ENCODE measurements around the gene ZBP1. TPM values are rescaled to one million over a fixed set of nuclear protein-coding genes. Genes with fewer than 3 reads are reported as not detected.

ZBP1 gene
- total RNA-seq, 1 experiment from 2014 or later = not detected

DNA sequence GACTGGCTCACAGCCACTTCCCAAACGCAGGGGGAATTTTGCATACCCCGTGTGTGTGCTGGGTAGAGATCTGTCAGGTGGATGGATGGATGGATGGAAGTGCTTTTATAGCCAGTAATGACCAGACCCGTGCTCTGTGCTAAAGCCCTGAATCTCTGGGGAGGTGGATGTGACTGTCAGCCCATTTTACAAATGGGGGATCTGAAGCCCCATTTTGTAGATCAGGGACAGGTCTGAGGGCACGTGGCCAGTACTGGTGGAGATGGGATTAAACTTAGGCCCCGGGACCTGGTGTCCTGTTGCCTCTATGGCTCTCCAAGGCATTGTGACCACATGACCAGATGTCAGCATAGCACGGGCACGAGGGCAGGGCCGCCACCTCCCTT lies 38.2 kb upstream of the ZBP1 start:
- DNase-seq (ENCODE audit: low spot score) = no peak

DNA sequence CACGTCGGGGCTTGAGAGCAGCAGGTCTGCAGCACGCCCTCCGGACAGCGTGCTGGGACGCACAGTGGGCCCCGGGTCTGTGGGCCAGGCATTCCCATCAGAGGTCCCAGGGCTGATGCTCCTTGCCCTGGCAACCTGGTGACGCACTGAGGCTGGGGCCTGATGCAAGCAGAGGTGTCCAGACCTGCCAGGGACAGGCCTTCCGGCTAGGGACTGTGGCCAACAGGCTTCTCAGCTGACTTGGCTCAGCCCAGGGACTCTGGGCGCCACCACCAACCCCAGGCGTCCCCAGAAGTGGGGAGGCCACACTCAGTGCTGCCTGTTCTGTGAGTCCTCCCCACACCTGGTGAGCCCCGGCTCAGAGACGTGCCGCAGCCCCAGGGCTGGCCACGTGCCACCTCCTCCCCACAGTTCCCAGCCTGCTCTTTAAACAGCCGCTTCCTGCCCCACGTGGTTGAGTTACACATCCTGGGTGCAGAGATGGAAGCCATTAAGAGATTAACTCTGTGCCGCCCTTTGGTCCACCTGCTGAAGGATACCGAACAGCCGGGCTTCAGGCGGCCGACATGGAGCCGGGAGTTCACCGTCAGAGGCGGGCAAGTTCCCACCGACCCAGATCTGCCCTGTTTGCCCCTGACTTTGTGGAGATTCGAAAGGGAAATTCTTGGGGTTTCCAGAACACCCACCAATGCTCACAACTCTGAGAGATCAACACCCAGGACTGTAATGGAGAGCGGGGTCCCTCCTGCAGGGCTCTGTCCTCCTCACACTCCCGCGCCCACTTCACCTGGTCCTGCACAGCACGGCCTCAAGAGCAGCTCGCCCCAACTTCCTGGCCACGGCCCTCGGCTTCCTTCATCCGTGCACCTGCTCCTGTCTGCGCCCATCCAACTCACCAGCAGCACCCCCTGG lies 37.6 kb upstream of the ZBP1 start:
- DNase-seq (ENCODE audit: low spot score) = no peak

DNA sequence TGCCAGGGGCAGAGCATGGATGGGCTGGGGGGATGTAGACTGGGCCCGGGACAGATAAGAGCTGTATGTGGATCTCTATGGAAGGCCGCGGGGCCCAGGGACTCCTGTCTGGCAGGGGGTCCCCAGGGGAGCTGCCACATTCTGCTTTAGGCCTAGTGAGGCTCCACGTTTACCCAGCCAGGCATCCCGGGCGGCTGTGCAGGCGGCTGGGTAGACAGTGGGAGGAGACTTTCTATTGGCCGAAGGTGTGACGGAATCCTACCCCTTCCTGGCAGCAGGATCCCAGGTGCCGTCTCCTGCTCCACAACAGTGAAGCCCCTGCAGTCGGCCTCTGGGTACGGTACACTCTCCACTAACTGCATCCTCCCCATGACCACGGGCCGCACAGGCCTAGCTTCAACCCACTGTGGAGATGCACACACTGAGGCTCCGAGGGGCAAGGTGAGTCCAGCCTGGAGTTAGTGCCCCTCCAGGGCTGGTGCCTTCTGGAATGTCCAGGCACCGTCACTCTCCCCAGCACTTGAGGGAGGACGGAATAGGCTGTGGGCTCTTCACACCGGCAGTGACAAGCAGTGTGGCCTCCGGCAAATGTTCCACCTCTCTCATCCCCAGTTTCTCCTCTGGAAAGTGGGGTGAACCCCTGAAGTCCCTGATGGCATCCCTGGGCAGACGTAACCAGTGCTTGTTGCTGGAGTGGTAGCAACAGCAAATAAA lies 36.8 kb upstream of the ZBP1 start:
- DNase-seq (ENCODE audit: low spot score) = no peak

DNA sequence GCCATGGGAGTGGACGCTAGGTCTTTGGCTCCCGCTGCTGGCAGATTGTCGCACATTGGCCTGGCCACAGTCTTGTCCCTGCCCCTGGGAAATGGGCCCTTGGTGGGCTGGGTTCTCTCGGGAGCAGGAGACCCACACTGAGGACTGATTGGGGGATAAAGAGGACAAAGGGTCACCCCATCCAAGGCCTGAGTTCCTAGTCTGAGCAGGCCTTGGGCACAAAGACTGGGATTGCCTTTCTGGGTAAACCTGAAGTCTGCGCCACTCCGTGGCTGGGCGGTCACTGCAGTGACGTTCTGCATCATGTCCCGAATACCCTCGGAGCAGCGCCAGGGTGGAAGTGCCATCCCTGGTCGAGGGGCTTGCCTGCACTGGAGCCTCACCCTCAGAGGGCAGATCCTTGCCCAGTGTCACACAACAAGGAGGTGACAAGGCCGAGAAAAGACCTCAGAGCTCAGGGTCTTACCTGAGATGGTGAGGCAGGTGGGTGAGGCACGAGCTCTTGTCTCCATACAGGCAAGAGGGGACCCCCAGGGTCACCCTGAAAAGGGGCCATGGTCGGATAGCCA lies 36.1 kb upstream of the ZBP1 start:
- no peak for DNase-seq (ENCODE audit: low spot score)

DNA sequence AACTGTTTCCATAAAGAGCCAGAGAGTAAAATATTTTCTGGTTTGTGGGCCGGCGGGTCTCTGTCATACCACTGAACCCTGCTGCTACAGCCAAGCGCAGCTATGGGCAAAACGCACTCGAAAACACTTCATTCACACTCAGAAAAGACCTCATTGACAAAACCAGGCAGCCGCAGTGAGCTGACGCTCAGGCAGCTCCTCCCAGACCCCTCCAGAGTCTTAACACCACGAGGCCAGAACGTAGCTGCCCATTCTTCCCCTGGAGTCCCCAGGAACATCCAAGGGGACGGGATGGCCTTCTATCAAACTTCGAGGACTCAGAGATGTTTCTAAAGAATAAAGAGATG lies 35.6 kb upstream of the ZBP1 start:
- no peak for DNase-seq (ENCODE audit: low spot score)

DNA sequence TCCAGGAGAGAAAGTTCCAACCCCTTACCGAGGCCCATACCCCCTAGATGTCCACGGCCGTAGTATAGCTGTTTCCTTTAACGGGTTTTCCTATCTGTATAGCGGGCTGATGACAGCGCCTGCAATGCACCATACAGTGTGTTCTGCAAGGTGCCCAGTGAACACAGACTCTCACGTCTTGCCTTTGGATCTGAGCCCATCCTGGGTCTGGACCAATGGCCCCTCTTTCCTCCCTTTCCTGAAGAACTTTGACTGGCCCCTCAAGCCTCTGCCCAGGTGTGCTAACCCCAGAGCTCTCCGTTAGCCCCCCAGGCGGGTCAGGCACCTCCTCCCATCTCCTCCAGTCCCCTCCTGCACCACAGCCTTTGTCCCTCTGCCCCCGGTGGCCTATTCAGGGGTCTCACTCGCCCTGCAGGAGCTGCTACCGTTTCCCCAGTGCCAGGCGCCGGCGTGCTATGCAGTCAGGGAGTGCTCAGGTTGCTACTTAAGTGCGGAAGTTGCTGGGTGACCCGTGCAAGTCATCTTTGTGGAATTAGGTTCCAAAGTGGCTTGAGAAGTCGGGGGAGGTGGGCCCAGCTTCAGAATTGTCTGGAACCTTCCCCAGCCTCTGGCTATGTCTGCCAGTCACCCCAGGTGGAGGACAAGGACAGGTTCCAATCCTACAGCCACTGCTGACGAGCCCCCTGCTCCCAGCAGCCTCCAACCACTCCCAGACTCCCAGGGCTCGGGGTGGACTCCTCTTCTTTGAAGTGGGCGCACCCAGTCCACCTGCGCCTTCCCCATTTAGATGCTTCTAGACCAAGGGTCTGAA lies 35.0 kb upstream of the ZBP1 start:
- no peak for DNase-seq (ENCODE audit: low spot score)

DNA sequence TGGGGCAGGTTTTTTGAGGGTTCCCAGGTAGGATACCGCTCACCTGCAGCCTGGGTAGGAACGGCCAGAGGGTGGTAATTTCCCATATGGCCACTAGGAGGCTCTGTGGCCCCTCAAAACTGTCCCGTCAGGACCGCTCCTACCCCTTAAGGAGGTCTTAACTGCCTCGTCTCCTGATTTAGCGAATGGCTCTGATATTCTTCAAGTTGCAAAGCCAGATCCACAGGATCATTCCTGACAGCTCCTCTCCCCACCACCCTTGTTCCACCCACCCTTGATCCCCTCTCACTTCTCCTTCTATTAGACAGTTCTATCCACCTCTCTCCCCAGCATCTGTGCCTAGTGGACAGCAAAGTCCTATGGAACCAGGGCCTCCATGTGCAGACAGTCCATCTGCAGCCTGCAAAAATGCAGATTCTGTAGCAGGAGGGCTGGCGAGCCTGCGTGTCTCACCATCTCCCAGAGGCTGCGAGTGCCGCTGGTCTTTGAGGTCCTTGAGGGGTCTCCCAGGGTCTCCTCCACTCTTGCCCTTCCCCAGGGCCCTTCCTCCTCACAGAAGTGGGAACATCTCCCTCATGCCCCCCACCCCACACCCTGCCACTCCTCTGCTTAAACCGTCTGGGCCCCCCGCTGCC lies 34.3 kb upstream of the ZBP1 start:
- DNase-seq (ENCODE audit: low spot score) = peak; percentile 34

DNA sequence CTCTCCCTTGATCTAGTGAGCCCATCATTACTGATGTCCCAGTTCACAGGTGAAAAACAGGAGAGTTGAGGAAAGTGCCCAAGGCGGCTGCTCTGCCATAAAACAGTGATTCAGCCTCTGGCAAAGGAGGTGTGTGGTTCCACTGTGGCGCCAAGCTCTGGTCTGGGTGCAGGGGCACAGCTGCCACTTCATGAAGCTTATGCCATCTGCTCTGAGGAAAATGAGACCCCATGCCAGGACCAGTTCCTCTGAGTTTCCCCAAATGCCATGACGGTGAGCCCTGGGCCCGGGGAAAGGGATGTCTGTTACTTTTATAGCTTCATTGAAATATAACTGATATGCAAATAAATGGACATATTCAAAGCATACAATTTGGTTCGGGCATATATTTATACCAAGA lies 33.7 kb upstream of the ZBP1 start:
- DNase-seq (ENCODE audit: low spot score) = no peak

DNA sequence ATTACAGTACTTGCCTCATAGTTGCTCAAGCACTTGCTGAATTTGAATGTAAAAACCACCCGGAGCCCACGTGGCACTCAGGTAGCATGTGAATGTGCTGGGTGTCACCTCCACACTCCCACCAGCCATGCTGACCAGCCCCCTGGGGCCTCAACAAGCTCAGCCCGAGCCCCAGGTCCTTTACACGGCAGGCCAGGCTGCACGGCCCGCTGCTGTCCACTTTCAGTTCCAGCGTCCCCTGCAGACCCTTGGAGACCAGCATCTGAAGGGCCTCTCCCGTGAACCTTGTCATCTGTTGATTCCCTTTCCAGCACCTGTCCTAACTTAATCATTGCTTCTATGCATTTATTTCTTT lies 33.3 kb upstream of the ZBP1 start:
- DNase-seq (ENCODE audit: low spot score) = no peak

DNA sequence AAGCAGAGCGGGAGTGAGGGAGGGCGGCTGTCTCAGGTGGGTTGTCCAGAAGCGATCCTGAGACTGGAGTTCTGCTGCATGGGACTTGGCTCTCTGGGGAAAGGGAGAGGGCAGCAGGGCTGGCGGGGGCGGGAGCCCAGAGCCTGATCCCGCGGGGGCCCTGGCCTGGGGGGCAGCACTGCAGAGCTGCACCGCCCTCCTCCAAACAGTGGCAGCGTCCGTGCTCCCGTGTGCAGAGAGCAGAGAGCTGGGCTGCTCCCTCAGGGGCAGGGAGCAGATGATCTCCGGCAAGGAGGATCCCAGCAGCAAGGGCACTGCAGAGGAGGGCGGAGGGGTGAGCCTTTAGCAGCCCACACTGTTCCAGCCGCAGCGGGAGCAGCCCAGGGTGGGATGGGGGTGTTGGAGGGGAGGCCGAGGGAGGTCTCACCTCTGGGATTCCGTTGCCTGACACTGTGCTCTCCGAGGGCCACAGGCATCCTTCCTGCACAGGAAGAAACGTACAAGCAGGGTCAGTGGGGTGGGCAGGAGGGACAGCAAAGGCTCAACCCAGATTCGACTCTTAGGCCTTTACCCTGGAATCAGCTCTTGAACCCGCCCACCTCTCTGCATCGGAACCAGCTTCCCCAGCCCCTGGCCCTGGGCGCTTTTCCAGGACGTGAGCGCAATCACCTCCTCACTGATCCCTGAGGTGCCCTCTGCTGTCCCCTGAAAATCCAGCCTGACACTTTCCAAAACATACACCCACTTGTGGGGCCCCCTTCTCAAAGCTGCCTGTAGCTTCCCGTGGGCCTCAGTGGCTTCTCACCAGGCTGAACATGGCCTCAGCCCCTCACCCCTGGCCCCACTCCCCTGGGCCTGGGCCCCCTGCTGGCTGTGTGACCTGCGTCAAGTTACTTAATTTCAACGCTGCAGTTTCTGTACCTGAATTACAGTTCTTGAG lies 32.6 kb upstream of the ZBP1 start:
- no peak for DNase-seq (ENCODE audit: low spot score)

DNA sequence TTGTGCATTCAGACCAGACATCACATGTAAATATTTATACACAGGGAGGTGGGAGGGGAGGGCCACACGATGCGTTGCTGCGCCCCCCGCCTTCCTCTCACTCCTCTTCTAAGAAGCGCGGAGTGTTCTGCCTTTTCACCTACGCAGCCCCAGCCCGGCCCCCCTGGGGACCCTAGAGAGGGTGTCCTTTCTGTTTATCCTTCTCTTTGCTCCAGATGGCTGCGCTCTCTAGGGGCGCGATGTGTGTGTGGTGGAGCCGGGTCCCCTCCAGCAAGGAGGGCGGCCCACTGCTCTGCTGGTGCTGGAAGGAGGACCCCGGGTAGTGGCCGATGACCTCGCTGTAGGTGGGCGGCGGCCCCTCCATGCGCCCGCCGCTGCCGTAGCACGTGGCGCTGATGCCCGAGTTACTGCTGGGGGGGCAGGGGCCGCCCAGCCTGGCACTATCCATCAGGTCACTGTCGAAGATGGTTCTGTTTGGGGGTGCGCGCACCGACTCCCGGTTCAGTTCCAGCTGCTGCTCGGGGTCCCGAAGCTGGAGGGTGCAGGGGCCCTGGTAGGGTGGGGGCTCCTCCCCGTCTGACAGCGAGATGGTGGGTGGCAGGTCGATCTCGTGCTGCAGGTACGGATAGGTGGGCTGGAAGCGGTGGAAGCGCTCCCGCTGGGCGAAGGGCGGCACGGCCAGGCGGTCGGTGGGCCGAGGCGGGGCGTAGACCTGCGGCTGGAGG lies 31.8 kb upstream of the ZBP1 start:
- DNase-seq (ENCODE audit: low spot score) = no peak

DNA sequence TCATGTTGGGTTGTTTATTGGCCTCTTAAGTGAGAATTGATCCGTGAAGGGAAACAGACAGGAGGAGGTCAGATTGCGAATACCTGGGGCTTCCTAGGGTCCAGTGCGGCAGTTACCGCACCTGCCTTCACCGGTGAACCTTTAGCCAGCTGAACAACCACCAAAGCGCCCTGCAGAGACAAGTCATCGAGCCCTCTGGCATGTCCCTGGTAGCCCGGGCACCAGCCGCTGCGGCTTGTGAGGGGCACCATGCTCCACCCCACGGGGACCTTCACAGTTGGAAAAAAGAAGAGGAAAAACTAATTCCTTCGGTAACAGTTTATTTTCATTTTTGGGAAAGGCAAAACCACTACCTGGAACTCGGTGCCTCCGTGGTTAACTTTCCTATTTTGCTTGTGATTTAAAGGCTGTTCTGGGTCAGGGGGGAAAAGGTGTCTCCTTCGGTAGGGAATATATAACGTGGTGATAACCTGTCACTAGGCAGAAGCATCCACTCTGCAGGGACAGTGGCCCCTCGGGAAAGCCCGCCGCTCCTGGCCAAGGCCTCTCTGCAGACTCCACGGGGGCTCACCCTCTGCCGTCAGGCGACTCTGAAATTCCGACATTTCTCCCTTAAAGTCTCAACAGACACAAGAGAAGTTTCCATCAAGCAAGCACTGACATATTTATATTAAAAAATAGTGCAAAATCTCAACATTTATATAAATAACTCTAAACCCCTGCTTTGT lies 30.7 kb upstream of the ZBP1 start:
- no peak for DNase-seq (ENCODE audit: low spot score)

DNA sequence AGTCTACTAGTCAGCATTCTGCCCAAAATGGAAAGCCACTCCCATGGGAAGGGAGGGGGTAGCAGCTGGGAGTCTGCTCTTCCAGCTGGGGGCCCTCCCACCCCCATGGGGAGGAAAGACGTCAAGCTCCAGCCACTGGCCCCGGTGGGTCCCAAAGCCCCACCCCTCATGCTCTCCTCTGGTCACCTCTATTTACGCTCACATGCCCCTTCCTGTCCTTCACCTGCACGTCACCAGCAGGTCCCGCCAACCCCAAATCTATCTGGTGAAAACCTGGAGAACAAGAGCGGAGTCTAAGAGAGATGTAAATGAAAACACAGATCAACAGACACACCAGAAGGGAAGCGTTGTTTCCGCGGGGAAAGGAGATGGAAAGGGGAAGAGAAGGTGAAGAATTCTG lies 30.0 kb upstream of the ZBP1 start:
- no peak for DNase-seq (ENCODE audit: low spot score)

DNA sequence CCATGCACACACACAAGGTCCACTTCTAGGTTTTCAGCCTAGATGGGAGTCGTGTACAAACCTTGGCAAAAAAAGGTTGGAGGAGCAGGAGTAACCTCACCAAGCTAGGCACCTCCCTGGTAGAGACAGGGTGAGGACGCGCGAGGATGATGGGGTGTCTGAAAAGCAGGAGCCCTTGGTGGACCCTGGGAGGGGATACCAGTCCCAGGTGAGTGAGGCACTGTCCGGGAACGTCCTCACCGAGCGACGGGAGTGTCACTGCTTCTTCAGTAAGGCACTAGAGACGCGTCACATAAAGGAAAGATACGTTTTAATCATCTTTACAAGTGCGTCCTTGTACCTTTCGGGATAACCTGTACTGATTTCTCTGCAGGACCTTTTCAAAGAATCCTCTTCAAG lies 29.4 kb upstream of the ZBP1 start:
- DNase-seq (ENCODE audit: low spot score) = no peak

DNA sequence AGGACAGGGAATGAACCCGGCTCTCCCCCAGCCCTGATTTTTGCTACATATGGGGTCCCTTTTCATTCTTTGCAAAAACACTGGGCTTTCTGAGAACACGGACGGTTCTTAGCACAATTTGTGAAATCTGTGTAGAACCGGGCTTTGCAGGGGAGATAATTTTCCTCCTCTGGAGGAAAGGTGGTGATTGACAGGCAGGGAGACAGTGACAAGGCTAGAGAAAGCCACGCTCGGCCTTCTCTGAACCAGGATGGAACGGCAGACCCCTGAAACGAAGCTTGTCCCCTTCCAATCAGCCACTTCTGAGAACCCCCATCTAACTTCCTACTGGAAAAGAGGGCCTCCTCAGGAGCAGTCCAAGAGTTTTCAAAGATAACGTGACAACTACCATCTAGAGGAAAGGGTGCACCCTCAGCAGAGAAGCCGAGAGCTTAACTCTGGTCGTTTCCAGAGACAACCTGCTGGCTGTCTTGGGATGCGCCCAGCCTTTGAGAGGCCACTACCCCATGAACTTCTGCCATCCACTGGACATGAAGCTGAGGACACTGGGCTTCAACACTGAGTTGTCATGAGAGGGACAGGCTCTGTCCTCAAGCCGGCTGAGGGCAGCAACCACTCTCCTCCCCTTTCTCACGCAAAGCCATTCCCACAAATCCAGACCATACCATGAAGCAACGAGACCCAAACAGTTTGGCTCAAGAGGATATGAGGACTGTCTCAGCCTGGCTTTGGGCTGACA lies 28.8 kb upstream of the ZBP1 start:
- DNase-seq (ENCODE audit: low spot score) = no peak

DNA sequence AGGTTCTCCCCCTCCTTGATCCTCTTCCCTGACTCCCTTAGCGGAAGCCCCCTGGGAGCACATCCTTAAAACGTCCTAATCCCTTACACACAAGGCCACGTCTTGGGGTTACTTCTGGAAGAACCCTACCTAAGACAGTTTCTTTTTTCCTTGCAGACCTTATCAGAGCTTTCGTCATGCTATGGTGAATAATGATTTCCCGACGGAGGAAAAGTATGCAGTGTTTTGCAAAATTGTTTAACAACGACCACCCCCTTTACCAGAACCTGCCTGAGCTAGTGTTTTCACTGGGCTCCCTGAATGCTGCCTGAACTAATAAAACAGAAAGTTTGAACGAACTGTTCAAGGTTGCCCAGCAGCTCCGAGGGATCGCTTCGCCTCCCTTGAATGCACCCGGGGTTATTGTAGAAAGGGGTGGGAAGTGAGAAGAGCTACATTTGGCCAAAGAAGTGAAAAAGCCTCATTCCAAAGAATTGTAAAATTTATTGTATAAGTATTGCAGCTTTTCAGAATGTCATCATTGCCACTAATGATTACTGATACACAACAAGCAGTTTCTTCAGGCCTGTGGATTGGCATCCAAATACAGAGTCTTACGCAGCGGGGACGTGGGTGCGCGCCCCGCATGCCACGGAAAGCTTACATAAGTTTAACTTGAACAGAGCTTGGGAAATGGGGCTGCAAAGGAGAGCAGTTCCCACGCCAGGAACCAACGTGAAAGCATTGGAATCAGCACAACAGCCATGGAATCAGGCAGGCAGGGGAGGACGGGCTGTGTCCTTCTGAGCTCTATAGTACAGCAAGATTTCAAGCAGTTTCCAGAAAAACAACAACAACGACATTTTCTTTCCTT lies 27.9 kb upstream of the ZBP1 start:
- no peak for DNase-seq (ENCODE audit: low spot score)
